ENCODE measurements around the gene EHF. TPM values are rescaled to one million over a fixed set of nuclear protein-coding genes. Genes with fewer than 3 reads are reported as not detected.
A peak's percentile ranks its signal among the peaks of the same experiment; 100 is the strongest.

EHF gene
- total RNA-seq, 1 experiment from 2014 or later, result 37.0 TPM

GRCh38 chr11:34626393-34626792 lies 5.5 kb downstream of the EHF start:
- ChIA-PET CTCF (no interaction called here), POLR2A (ENCODE audit: unreplicated experiment) (no interaction called here)
- Histone ChIP-seq H3F3A (ENCODE audit: low read length, unreplicated experiment) (no peaks in the 10 kb centered on the region), H3K4me3 (ENCODE audit: low read length) (no peak overlapping the region), H3K27me3 (ENCODE audit: low read length) (no peaks in the 10 kb centered on the region), H3K4me2 (ENCODE audit: low read length) (no peak overlapping the region), H3K79me2 (ENCODE audit: low read length) (peaks cover 98% of the 10 kb centered on the region), H3K4me1 (ENCODE audit: insufficient read depth, low read length) (peaks cover 51% of the 10 kb centered on the region), H3K27ac (ENCODE audit: low read length) (no peak overlapping the region), H2AFZ (ENCODE audit: low read length) (no peak overlapping the region), H3K9me3 (ENCODE audit: low read length) (no peaks in the 10 kb centered on the region), H3K9me2 (replicated peaks; ENCODE audit: low read length) (no peaks in the 10 kb centered on the region), H3K36me3 (ENCODE audit: low read depth, low read length) (no peaks in the 10 kb centered on the region), H3K9ac (ENCODE audit: low read length) (no peak overlapping the region), H4K20me1 (ENCODE audit: low read length) (no peaks in the 10 kb centered on the region)
- intact Hi-C loops (cut with micrococcal nuclease), result no loop called here
- no peak for TF ChIP-seq CTCF (conservative IDR thresholded peaks at IDR 0.05; ENCODE audit: low read depth, low read length)
- TF ChIP-seq EZH2 (IDR thresholded peaks at IDR 0.05; ENCODE audit: low read length, unreplicated experiment), result no peak
- no peak for TF ChIP-seq EZH2phosphoT487 (IDR thresholded peaks at IDR 0.05; ENCODE audit: borderline replicate concordance, low read length)
- no peak for ATAC-seq
- BruUV-seq (replicated peaks), result no TSS peak
- no peak for DNase-seq

- DNase-seq (no peak), ATAC-seq (no peak)
- peaks cover 51% of the 10 kb centered on the region for H3K4me1 ChIP-seq (ENCODE audit: insufficient read depth, low read length)
- CTCF ChIA-PET, result no interaction called here
- intact Hi-C loops (cut with micrococcal nuclease), result no loop called here
- no peak overlapping the region for H2AFZ ChIP-seq (ENCODE audit: low read length)
- peaks cover 94% of the 10 kb centered on the region for H3K79me2 ChIP-seq (ENCODE audit: low read length)
- no peaks in the 10 kb centered on the region for H3K27me3 ChIP-seq (ENCODE audit: low read length)
- no peak overlapping the region for H3K9ac ChIP-seq (ENCODE audit: low read length)
- no peaks in the 10 kb centered on the region for H3K9me2 ChIP-seq (replicated peaks; ENCODE audit: low read length)
- H4K20me1 ChIP-seq (ENCODE audit: low read length), result no peaks in the 10 kb centered on the region
- TF ChIP-seq EZH2 (IDR thresholded peaks at IDR 0.05; ENCODE audit: low read length, unreplicated experiment), result no peak
- no peak for TF ChIP-seq EZH2phosphoT487 (IDR thresholded peaks at IDR 0.05; ENCODE audit: borderline replicate concordance, low read length)
- TF ChIP-seq CTCF (conservative IDR thresholded peaks at IDR 0.05; ENCODE audit: low read depth, low read length), result no peak
- POLR2A ChIA-PET (ENCODE audit: unreplicated experiment), result no interaction called here
- no peaks in the 10 kb centered on the region for H3K9me3 ChIP-seq (ENCODE audit: low read length)
- peaks cover 1% of the 10 kb centered on the region for H3F3A ChIP-seq (ENCODE audit: low read length, unreplicated experiment)
- no peaks in the 10 kb centered on the region for H3K36me3 ChIP-seq (ENCODE audit: low read depth, low read length)
- no peak overlapping the region for H3K27ac ChIP-seq (ENCODE audit: low read length)
- no peak overlapping the region for H3K4me3 ChIP-seq (ENCODE audit: low read length)
- no TSS peak for BruUV-seq (replicated peaks)
- no peak overlapping the region for H3K4me2 ChIP-seq (ENCODE audit: low read length)
Measured at GRCh38 chr11:34627197-34627596, 6.3 kb downstream of the EHF start.

GRCh38 chr11:34629711-34630110 lies 8.8 kb downstream of the EHF start:
- no TSS peak for BruUV-seq (replicated peaks)
- Histone ChIP-seq H3K9me3 (ENCODE audit: low read length) (no peaks in the 10 kb centered on the region), H3K9ac (ENCODE audit: low read length) (no peak overlapping the region), H3K27me3 (ENCODE audit: low read length) (no peaks in the 10 kb centered on the region), H3K9me2 (replicated peaks; ENCODE audit: low read length) (no peaks in the 10 kb centered on the region), H3K4me1 (ENCODE audit: insufficient read depth, low read length) (peaks cover 62% of the 10 kb centered on the region), H4K20me1 (ENCODE audit: low read length) (no peaks in the 10 kb centered on the region), H2AFZ (ENCODE audit: low read length) (no peak overlapping the region), H3F3A (ENCODE audit: low read length, unreplicated experiment) (peaks cover 5% of the 10 kb centered on the region), H3K4me3 (ENCODE audit: low read length) (no peak overlapping the region), H3K27ac (ENCODE audit: low read length) (0 out of 2 replicates have a peak overlapping the region, but pooled peaks have one; percentile 6), H3K4me2 (ENCODE audit: low read length) (peak overlapping the region; percentile 9; the same call in 1 of the 2 replicates), H3K36me3 (ENCODE audit: low read depth, low read length) (no peaks in the 10 kb centered on the region), H3K79me2 (ENCODE audit: low read length) (peaks cover 94% of the 10 kb centered on the region)
- DNase-seq (peak; percentile 23), ATAC-seq (no peak)
- ChIA-PET POLR2A (ENCODE audit: unreplicated experiment) (no interaction called here), CTCF (no interaction called here)
- TF ChIP-seq CTCF (conservative IDR thresholded peaks at IDR 0.05; ENCODE audit: low read depth, low read length), result no peak
- TF ChIP-seq EZH2phosphoT487 (IDR thresholded peaks at IDR 0.05; ENCODE audit: borderline replicate concordance, low read length), result no peak
- intact Hi-C loops (cut with micrococcal nuclease), result no loop called here
